NCI-H345 treated with DMSO at 0.1 percent for 48 hours (cell line): ENCODE results near the gene MMAB.

Experiments used
- DNase-seq: peaks from one replicate; lab custom pipeline; 2025; ENCODE audit not compliant: unreplicated experiment; lab: John Stamatoyannopoulos, UW

Gene MMAB

DNA sequence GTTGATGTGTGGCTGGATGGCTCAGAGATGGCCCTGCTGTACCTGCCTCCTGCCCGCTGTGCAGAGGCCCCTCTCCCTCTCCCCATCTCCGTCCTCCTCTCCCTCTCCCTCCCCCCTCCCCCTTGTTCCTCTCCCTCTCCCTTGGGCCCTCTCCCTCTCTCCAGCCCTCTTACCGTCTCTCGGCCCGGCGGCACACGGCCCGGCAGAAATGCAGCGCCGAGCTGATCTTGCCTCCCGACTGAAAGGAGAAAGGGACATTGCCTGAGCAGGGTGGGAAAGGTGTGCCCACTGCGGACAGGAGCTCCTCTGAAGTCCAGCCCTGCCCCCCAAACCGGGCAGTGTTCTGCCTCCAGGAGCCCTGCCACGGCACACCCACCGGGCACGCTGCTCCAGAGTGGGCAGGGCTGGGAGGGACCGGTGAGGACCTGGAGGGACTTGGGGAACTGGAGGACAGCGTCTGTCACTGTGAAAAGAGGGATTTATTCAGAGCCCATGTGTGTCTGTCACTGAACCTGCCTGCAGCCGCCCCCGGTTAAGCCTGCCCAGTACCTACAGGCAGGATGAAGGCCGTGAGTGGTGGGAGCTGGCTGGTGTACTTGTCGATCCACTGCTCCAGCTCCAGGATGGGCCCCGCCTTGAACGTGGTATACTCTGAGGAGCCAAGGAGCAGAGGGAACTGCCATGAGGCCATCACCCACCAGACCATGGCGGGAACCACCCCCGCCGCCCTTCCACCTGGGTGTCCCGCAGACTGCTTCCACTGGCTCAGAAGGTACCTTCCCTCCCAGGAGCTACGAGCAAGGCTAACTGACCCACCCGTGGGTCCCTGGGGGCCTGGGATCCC, 12.2 kb downstream of the MMAB start:
- no peak for DNase-seq

- no peak for DNase-seq
Measured at GRCh38 chr12:109559601-109560000, 13.7 kb downstream of the MMAB start.

GRCh38 chr12:109559200-109559505, 14.2 kb downstream of the MMAB start:
- DNase-seq = no peak

DNA sequence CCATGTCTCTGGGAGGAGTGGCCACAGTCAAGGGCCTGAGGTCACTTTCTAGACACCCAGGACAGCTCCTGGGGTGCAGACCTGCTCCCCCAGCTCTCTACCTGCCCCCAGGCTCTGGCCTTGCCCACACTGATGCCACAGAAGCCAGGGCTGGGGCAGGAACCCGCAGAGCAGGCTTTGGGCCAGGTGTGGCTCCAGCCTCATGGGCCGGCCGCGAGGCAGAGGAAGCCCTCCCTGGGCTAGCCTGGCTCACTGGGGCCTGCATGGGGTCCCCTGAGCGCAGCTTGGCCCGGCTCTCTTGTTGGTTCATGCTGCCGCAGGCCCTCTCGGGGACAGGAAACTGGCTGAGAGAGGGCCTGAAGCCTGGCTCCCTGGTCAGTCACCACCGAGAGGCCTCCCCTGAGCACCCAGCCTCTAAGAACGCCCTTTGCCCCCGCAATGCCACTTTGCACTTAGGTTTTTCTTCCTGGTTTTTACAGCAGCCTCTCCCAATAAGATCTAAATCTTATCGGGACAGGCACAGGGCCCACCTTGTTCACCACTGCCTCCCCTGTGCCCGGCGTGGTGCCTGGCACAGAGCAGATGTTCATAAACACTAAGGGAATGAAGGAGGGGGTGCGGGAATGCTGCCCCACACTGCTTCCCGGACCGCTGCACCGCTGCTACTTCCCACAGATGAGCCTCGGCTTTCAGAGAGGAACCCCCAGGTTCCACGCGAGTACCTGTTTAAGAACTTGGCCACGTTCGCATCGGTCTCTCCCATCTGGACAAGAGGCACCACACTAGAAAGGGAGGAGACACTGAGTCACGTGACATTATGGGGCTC, 14.7 kb downstream of the MMAB start:
- DNase-seq = no peak

GRCh38 chr12:109557805-109558204, 15.5 kb downstream of the MMAB start:
- no peak for DNase-seq

- DNase-seq = no peak
Measured at GRCh38 chr12:109557200-109557599, 16.1 kb downstream of the MMAB start.

- no peak for DNase-seq
Measured at GRCh38 chr12:109555431-109556315, 17.6 kb downstream of the MMAB start.

GRCh38 chr12:109554761-109555160, 18.5 kb downstream of the MMAB start:
- no peak for DNase-seq

- no peak for DNase-seq
Measured at GRCh38 chr12:109553906-109554500, 19.3 kb downstream of the MMAB start.

- DNase-seq = no peak
Measured at GRCh38 chr12:109553483-109553882, 19.8 kb downstream of the MMAB start.

GRCh38 chr12:109552971-109553370, 20.3 kb downstream of the MMAB start:
- no peak for DNase-seq

GRCh38 chr12:109551108-109551507, 22.2 kb downstream of the MMAB start:
- DNase-seq = no peak

- DNase-seq = no peak
Measured at GRCh38 chr12:109550281-109550680, 23.0 kb downstream of the MMAB start.

DNA sequence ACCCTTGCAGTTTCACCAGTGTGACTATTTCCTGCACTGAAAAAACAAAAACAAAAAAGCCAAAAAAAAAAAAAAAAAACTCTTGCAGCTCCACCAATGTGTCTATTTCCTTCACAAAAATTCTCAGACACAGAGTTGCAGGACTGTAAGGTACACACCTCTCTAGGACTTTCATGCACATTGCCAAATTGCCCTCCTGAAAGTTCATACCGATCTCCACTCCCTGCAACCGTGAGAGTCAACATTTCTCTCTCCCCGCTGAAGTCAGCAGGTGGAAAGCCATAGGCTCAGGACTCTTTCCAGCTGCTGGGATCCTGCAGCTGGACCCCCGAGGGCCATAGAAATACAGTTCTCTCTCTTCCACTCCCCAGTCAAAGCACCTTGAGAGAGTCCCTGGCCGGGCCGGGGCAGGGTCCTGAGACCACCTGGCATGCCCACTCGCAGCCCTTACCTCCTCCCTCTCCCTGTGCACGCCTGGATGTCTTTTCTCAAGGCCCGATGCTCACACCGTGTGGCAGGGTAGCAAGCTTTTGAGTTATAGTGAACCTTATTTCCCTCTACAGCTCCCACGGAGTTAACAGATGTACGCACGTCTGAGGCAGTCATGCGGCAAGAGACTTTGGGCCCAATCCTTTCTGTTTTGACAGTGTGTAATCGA, 23.6 kb downstream of the MMAB start:
- no peak for DNase-seq

GRCh38 chr12:109548258-109548657, 25.0 kb downstream of the MMAB start:
- no peak for DNase-seq

- no peak for DNase-seq
Measured at GRCh38 chr12:109547286-109547685, 26.0 kb downstream of the MMAB start.

GRCh38 chr12:109545826-109546225, 27.5 kb downstream of the MMAB start:
- no peak for DNase-seq

DNA sequence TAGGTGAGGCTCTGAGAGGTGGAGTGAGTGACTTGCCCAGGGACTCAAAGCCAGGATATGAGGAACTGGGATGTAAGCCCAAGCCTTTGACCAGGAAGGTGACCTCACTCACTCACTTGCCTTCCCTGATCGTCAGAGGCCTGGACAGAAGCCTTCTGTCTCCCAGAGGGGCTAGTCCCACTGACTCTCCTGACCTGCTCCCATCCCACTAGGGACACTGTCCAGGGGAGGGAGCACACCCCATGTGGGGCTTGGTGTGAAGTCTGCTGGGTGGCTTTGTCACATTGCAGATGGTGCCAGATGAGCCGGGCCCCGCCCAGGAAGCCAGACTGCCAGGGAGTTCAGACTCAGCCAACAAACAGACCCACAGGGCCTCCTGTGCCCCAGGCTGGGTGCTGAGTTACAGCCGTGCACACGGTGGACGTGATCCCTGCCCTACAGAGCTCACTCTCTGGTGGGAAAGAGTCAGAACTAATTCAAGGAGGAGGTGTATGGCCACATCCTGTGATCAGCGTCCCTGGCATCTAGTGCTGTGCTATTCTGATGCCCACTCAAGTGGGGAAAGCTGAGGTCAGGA, 28.3 kb downstream of the MMAB start:
- DNase-seq = no peak

- no peak for DNase-seq
Measured at GRCh38 chr12:109542876-109543275, 30.4 kb downstream of the MMAB start.

GRCh38 chr12:109542014-109542413, 31.3 kb downstream of the MMAB start:
- no peak for DNase-seq
